ENCODE results near the gene SLC16A11. TPM values are rescaled to one million over a fixed set of nuclear protein-coding genes. Genes with fewer than 3 reads are reported as not detected.
A peak's percentile ranks its signal among the peaks of the same experiment; 100 is the strongest.
"Not testable (repeated sequence)": the region's sequence is repeated elsewhere in the genome, so short reads cannot be mapped to it uniquely, and the experiment has no call there.

SLC16A11 gene, protein sequence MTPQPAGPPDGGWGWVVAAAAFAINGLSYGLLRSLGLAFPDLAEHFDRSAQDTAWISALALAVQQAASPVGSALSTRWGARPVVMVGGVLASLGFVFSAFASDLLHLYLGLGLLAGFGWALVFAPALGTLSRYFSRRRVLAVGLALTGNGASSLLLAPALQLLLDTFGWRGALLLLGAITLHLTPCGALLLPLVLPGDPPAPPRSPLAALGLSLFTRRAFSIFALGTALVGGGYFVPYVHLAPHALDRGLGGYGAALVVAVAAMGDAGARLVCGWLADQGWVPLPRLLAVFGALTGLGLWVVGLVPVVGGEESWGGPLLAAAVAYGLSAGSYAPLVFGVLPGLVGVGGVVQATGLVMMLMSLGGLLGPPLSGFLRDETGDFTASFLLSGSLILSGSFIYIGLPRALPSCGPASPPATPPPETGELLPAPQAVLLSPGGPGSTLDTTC
- total RNA-seq, result 1 to 10 TPM in 5 of 7 donors, under 1 TPM in 1, not detected in 1; 0.51 to 3.6 (median 2.9) TPM
- polyA plus RNA-seq, result 1 to 10 TPM; 1.9 to 3.9 (median 2.1) TPM
- long read RNA-seq, donor 1, result 0 reads
- long read RNA-seq, donor 2, result 0 reads

DNA sequence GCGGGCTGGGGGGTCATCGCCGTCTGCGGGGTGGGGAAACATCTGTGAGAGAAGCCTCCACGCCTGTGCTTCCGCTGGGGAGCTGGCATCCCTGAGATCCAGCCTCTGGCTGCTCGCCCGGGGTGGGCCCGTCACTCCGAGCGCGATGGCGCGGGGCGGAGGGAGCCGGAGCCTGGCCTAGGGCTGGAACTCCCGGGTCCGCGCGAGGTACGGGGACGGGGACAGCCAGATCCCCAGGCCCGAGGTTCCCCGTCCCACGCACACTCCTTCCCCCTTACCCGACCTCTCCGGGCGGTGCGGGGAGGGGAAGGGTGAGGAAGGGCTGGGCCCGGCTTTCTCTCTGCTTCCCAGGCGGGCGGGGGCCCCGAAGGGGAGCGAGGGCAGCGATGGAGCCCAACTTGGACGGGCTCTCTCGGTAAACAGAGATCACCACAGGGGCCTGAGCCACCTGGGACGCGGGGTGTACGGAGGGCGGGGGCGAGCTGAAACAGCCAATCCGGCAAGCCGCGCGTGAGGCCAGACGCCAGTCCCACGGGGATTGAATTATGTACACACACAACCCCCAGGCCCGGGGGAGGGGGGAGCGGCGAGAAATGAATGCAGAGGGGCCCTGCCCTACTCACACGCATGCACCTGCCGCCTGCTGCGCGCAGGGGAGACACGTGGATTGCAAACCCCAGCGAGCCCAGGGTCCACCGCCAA is at the start of gene SLC16A11:
SLC16A11 (minus strand) TSS at position 596 of the 702 bp plus-strand sequence; CDS start at position 17, 579 bp downstream.
- intact Hi-C loops (cut with DNase I; ENCODE audit: low total_unique reads), result loop anchor here (10.0 kb wide), 1 partner anchor 261 kb away; the partner anchor contains the start of gene EIF5A
- Histone ChIP-seq H3K9me3 (no peaks in the 10 kb centered on the region), H3K27ac (peak within 1 kb of the TSS in 6 of 8 donors; percentile 52 to 66 (median 58)), H3K36me3 (peaks cover 0 to 4% (median 0%) of the 10 kb centered on the region in 6 donors), H3K4me3 (peak within 1 kb of the TSS; percentile 34 to 66 (median 42)), H3K4me1 (peaks cover 20 to 66% (median 44%) of the 10 kb centered on the region in 6 donors), H3K27me3 (replicated peaks in 1 of 7) (peaks cover 0 to 54% (median 24%) of the 10 kb centered on the region in 7 donors)
- 2 to 6% (median 4%) methylated on average over 27 to 58 of the region's 58 CpGs for WGBS, 5 donors
- TF ChIP-seq POLR2AphosphoS5 (IDR thresholded peaks at IDR 0.05), result peak; percentile 52 to 73 (median 56)
- TF ChIP-seq, protein P1, sequence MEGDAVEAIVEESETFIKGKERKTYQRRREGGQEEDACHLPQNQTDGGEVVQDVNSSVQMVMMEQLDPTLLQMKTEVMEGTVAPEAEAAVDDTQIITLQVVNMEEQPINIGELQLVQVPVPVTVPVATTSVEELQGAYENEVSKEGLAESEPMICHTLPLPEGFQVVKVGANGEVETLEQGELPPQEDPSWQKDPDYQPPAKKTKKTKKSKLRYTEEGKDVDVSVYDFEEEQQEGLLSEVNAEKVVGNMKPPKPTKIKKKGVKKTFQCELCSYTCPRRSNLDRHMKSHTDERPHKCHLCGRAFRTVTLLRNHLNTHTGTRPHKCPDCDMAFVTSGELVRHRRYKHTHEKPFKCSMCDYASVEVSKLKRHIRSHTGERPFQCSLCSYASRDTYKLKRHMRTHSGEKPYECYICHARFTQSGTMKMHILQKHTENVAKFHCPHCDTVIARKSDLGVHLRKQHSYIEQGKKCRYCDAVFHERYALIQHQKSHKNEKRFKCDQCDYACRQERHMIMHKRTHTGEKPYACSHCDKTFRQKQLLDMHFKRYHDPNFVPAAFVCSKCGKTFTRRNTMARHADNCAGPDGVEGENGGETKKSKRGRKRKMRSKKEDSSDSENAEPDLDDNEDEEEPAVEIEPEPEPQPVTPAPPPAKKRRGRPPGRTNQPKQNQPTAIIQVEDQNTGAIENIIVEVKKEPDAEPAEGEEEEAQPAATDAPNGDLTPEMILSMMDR (IDR thresholded peaks at IDR 0.05 in 8 of 11, conservative IDR thresholded peaks at IDR 0.05 in 3 of 11), result no peak
- DNase-seq, result peak; percentile 88

DNA sequence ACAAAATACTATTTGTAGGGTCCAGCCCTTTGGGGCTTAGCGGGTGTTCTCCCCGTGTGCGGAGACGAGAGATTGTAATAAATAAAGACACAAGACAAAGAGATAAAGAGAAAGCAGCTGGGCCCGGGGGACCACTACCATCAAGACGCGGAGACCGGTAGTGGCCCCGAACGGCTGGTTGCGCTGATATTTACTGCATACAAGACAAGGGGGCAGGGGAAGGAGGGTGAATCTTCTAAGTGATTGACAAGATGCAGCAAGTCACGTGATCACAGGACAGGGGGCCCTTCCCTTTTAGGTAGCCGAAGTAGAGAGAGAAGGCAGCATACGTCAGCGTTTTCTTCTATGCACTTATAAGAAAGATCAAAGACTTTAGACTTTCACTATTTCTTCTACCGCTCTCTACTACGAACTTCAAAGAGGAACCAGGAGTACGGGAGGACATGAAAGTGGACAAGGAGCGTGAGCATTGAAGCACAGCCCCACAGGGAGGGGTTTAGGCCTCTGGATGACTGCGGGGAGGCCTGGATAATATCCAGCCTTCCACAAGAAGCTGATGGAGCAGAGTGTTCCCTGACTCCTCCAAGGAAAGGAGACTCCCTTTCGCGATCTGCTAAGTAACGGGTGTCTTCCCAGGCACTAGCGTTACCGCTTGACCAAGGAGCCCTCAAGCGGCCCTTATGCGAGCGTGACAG is 47.6 kb upstream of the SLC16A11 start:
- peak; percentile 79 for DNase-seq
- H3K9me3 ChIP-seq; H3K27ac ChIP-seq; H3K4me3 ChIP-seq; intact Hi-C loops (cut with DNase I; ENCODE audit: low total_unique reads); H3K36me3 ChIP-seq: not testable (repeated sequence)
- Histone ChIP-seq H3K27me3 (replicated peaks in 1 of 7) (peaks cover 0 to 16% (median 0%) of the 10 kb centered on the region in 7 donors), H3K4me1 (peaks cover 8 to 36% (median 24%) of the 10 kb centered on the region in 6 donors)
- WGBS, 5 donors, result 75 to 85% (median 80%) methylated on average over 20 to 28 of the region's 28 CpGs

DNA sequence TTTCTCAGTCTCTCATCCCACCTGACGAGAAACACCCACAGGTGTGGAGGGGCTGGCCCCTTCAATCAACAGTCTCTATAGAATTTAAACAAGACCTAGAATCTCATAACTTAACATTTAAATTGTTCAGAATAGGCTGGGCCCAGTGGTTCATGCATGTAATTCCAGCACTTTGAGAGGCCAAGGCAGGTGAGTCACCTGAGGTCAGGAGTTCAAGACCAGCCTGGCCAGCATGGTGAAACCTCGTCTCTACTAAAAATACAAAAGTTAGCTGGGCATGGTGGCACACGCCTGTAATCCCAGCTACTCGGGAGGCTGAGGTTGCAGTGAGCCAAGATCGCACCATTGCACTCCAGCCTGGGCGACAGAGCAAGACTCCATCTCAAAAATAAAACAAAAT is 45.7 kb upstream of the SLC16A11 start:
- Histone ChIP-seq H3K27me3 (replicated peaks in 1 of 7) (peaks cover 0 to 34% (median 0%) of the 10 kb centered on the region in 7 donors), H3K4me1 (peaks cover 0 to 20% (median 8%) of the 10 kb centered on the region in 6 donors)
- DNase-seq; H3K4me3 ChIP-seq; H3K36me3 ChIP-seq; H3K9me3 ChIP-seq; intact Hi-C loops (cut with DNase I; ENCODE audit: low total_unique reads); H3K27ac ChIP-seq: not testable (repeated sequence)
- WGBS, 5 donors, result 88 to 96% (median 92%) methylated on average over 6 of the region's 6 CpGs

DNA sequence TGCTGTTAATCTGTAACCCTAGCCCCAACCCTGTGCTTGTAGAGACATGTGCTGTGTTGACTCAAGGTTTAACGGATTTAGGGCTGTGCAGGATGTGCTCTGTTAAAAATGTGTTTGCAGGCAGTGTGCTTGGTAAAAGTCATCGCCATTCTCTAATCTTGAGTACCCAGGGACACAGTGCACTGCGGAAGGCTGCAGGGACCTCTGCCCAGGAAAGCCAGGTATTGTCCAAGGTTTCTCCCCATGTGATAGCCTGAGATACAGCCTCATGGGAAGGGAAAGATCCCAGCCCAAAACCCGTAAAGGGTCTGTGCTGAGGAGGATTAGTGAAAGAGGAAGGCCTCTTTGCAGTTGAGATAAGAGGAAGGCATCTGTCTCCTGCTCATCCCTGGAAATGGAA is 44.5 kb upstream of the SLC16A11 start:
- Histone ChIP-seq H3K27me3 (replicated peaks in 1 of 7) (peaks cover 0 to 38% (median 0%) of the 10 kb centered on the region in 7 donors), H3K4me1 (peaks cover 0 to 15% (median 0%) of the 10 kb centered on the region in 6 donors)
- WGBS, 5 donors, result 74 to 85% (median 79%) methylated on average over 4 of the region's 4 CpGs
- H3K9me3 ChIP-seq; H3K27ac ChIP-seq; H3K4me3 ChIP-seq; intact Hi-C loops (cut with DNase I; ENCODE audit: low total_unique reads); H3K36me3 ChIP-seq: not testable (repeated sequence)
- peak; percentile 5 for DNase-seq

DNA sequence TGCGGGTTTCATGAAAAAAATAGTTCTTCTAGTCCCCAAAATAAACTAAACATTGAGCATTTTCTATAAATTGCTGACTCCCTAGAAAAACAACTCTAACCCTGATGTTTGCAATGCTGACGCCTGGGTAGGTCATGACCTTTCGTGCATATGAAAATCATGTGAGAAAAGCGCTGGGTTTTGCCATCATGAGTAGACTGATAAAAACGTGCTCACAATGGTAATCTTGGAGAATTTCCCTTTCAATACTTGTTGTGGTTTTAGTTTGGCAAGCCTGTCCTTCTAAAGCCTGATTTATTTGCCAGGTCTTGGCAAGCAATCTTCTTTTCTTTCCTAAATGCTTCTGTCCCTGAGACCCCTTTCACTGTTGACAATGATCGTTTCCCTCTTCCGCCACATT is 40.2 kb upstream of the SLC16A11 start:
- Histone ChIP-seq H3K4me3 (no peak overlapping the region), H3K27ac (peak overlapping the region in 5 of 8 donors; percentile 3 to 39 (median 11)), H3K4me1 (peaks cover 3 to 35% (median 13%) of the 10 kb centered on the region in 6 donors), H3K27me3 (replicated peaks in 1 of 7) (peaks cover 0 to 34% (median 0%) of the 10 kb centered on the region in 7 donors), H3K9me3 (no peaks in the 10 kb centered on the region), H3K36me3 (no peaks in the 10 kb centered on the region)
- DNase-seq, result no peak
- intact Hi-C loops (cut with DNase I; ENCODE audit: low total_unique reads), result no loop called here
- TF ChIP-seq POLR2AphosphoS5 (IDR thresholded peaks at IDR 0.05), result no peak
- TF ChIP-seq POLR2A (IDR thresholded peaks at IDR 0.05), result no peak
- TF ChIP-seq, protein P1 (IDR thresholded peaks at IDR 0.05 in 8 of 11, conservative IDR thresholded peaks at IDR 0.05 in 3 of 11), result no peak
- 21 to 35% (median 28%) methylated on average over 7 of the region's 7 CpGs for WGBS, 5 donors
